Natural killer cell (primary cell): ENCODE results near the gene TCAF1. TPM values are rescaled to one million over a fixed set of nuclear protein-coding genes. Genes with fewer than 3 reads are reported as not detected.

Source experiments
- ATAC-seq, 3 donors: fragments of 150-1000 bp in 2 of 3; fragments of 200-7000 bp in 1 of 3; cut with Tn5 transposase; 1 replicate in 1 of 3; 2 replicates in 2 of 3; pipeline ENCODE4 v1.10.0; 2021; ENCODE audit warnings: mild to moderate bottlenecking in 2 of 3, moderate library complexity in 2 of 3
- DNase-seq, 2 donors: peaks; one replicate each; pipeline versions ENCODE4 v3.0.0 to v3.0.0-alpha.2; 2013 to 2021; ENCODE audit warnings: mixed read lengths in 1 of 2
- H3K27ac ChIP-seq: one replicate; pipeline ENCODE4 v1.5.1; 2013; ENCODE audit warnings: mild to moderate bottlenecking, low read length
- H3K27me3 ChIP-seq: one replicate; pipeline ENCODE4 v1.6.1; 2013; ENCODE audit warnings: low read length; ENCODE audit not compliant: control insufficient read depth, insufficient read depth
- H3K36me3 ChIP-seq: one replicate; pipeline ENCODE4 v1.6.1; 2013; ENCODE audit warnings: low read length; ENCODE audit not compliant: control insufficient read depth, insufficient read depth
- H3K4me1 ChIP-seq: one replicate; pipeline ENCODE4 v1.6.1; 2013; ENCODE audit warnings: low read length; ENCODE audit not compliant: control insufficient read depth, insufficient read depth
- H3K4me3 ChIP-seq: one replicate; pipeline ENCODE4 v1.5.1; 2013; ENCODE audit warnings: low read length
- H3K9me3 ChIP-seq: one replicate; pipeline ENCODE4 v1.6.1; 2013; ENCODE audit warnings: low read length; ENCODE audit not compliant: control insufficient read depth, insufficient read depth
- H3K27ac Mint-ChIP-seq, 2 donors: one replicate each; pipeline ENCODE4 v1.8.0; 2022; ENCODE audit warnings: mild to moderate bottlenecking in 2 of 2, mixed read lengths in 2 of 2, moderate library complexity in 1 of 2
- H3K27me3 Mint-ChIP-seq, 2 donors: one replicate each; pipeline ENCODE4 v1.8.0; 2022; ENCODE audit warnings: low read depth in 2 of 2, mixed read lengths in 2 of 2
- H3K36me3 Mint-ChIP-seq: one replicate; pipeline ENCODE4 v1.8.0; 2022; ENCODE audit warnings: mixed read lengths
- H3K4me1 Mint-ChIP-seq, 2 donors: one replicate each; pipeline ENCODE4 v1.8.0; 2022; ENCODE audit warnings: mixed read lengths in 2 of 2
- H3K4me3 Mint-ChIP-seq: one replicate; pipeline ENCODE4 v1.8.0; 2022; ENCODE audit warnings: mild to moderate bottlenecking, moderate library complexity, mixed read lengths
- H3K9me3 Mint-ChIP-seq, 2 donors: one replicate each; pipeline ENCODE4 v1.8.0; 2022; ENCODE audit warnings: mixed read lengths in 2 of 2
- WGBS: methylation state at CpG from one replicate; pipeline ENCODE4 v1.1.7; 2013; ENCODE audit warnings: missing lambda C conversion rate; ENCODE audit not compliant: insufficient coverage; 5-methylcytosine and 5-hydroxymethylcytosine counted together
- intact Hi-C: fragments of 100-400 bp; cut with micrococcal nuclease; formaldehyde crosslinking; loops from one replicate; pipeline ENCODE4 v1.14.2; 2022
- total RNA-seq, 4 donors: library from RNA; stranded (reverse); fragments of 120-200 nt in 1 of 4; gene quantifications; one replicate each; pipeline versions ENCODE4 v1.2.3 to v1.2.4, GENCODE V29; 2013 to 2022
- TF ChIP-seq, protein P1 (sequence below): fragments of 200-600 bp; IDR thresholded peaks from one replicate; pipeline ENCODE4 v1.8.0; 2022; ENCODE audit warnings: antibody characterized with exemption

TCAF1 gene
- total RNA-seq, 3 donors from 2014 or later (not counting 1 experiment from before 2014, with no cell fraction given), result 12.7 to 24.5 (median 18.8) TPM

GRCh38 chr7:143931739-143932138 is 29.8 kb upstream of the TCAF1 start:
- Mint-ChIP-seq H3K4me1 (no peaks in the 10 kb centered on the region), H3K4me3 (no peak overlapping the region), H3K36me3 (no peaks in the 10 kb centered on the region), H3K27me3 (peaks cover 8 to 27% of the 10 kb centered on the region in 2 donors), H3K9me3 (peaks cover 0 to 3% of the 10 kb centered on the region in 2 donors), H3K27ac (no peak overlapping the region)
- no peaks in the 10 kb centered on the region for H3K4me1 ChIP-seq
- intact Hi-C loops, result no loop called here
- H3K9me3 ChIP-seq, result peaks cover 4% of the 10 kb centered on the region
- H3K4me3 ChIP-seq, result no peak overlapping the region
- no peak for DNase-seq
- TF ChIP-seq, protein P1, sequence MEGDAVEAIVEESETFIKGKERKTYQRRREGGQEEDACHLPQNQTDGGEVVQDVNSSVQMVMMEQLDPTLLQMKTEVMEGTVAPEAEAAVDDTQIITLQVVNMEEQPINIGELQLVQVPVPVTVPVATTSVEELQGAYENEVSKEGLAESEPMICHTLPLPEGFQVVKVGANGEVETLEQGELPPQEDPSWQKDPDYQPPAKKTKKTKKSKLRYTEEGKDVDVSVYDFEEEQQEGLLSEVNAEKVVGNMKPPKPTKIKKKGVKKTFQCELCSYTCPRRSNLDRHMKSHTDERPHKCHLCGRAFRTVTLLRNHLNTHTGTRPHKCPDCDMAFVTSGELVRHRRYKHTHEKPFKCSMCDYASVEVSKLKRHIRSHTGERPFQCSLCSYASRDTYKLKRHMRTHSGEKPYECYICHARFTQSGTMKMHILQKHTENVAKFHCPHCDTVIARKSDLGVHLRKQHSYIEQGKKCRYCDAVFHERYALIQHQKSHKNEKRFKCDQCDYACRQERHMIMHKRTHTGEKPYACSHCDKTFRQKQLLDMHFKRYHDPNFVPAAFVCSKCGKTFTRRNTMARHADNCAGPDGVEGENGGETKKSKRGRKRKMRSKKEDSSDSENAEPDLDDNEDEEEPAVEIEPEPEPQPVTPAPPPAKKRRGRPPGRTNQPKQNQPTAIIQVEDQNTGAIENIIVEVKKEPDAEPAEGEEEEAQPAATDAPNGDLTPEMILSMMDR, result no peak
- H3K27me3 ChIP-seq, result peaks cover 2% of the 10 kb centered on the region
- no peak for ATAC-seq
- H3K27ac ChIP-seq, result no peak overlapping the region
- no peaks in the 10 kb centered on the region for H3K36me3 ChIP-seq

- no peak for ATAC-seq
- no peaks in the 10 kb centered on the region for H3K36me3 Mint-ChIP-seq
- H3K27ac Mint-ChIP-seq, result no peak overlapping the region
- WGBS, result 92% methylated on average over 1 of the region's 1 CpG
- H3K4me1 Mint-ChIP-seq, result no peaks in the 10 kb centered on the region
- H3K4me3 ChIP-seq, result no peak overlapping the region
- no peaks in the 10 kb centered on the region for H3K4me1 ChIP-seq
- H3K9me3 ChIP-seq, result peaks cover 4% of the 10 kb centered on the region
- intact Hi-C loops, result no loop called here
- TF ChIP-seq, protein P1, result no peak
- no peak overlapping the region for H3K4me3 Mint-ChIP-seq
- H3K27ac ChIP-seq, result no peak overlapping the region
- peaks cover 2% of the 10 kb centered on the region for H3K27me3 ChIP-seq
- H3K36me3 ChIP-seq, result no peaks in the 10 kb centered on the region
- DNase-seq, result no peak
- peaks cover 0 to 3% of the 10 kb centered on the region in 2 donors for H3K9me3 Mint-ChIP-seq
- peaks cover 8 to 27% of the 10 kb centered on the region in 2 donors for H3K27me3 Mint-ChIP-seq
Measured at GRCh38 chr7:143929224-143929920, 27.4 kb upstream of the TCAF1 start.

DNA sequence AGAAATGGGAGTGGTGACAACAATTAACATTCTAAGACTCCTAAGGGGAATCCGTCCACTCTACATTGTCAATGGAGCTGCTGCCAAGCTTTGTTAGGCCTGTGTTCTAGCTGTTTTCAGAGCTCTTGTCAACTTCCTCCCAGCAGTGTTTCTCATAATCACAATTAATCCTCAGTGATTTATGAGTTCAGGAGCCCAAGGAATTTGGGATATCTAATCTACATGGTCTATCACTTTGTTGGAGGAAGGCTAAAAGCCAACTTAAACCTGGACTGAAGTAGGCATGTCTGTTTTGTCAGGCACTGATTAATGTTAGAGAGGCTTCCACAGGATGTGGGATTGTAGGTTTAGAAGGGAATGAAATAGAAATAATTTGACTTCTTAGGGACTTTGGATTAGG is 22.9 kb upstream of the TCAF1 start:
- Histone ChIP-seq H3K27me3 (peaks cover 8% of the 10 kb centered on the region), H3K36me3 (no peaks in the 10 kb centered on the region), H3K4me1 (no peaks in the 10 kb centered on the region), H3K9me3 (no peaks in the 10 kb centered on the region), H3K27ac (no peak overlapping the region), H3K4me3 (no peak overlapping the region)
- no peak for DNase-seq
- 100% methylated on average over 1 of the region's 1 CpG for WGBS
- peaks cover 17 to 41% of the 10 kb centered on the region in 2 donors for H3K27me3 Mint-ChIP-seq
- intact Hi-C loops, result no loop called here
- ATAC-seq, result no peak
- no peaks in the 10 kb centered on the region for H3K4me1 Mint-ChIP-seq
- H3K36me3 Mint-ChIP-seq, result no peaks in the 10 kb centered on the region
- no peak overlapping the region for H3K27ac Mint-ChIP-seq
- H3K9me3 Mint-ChIP-seq, result no peaks in the 10 kb centered on the region
- no peak overlapping the region for H3K4me3 Mint-ChIP-seq
- TF ChIP-seq, protein P1, result no peak
